ENCODE results near the gene THRSP.

Gene THRSP

GRCh38 chr11:78041843-78042440 lies 21.7 kb upstream of the THRSP start:
- Histone ChIP-seq H3K14ac (ENCODE audit: low read length) (no peak overlapping the region), H2AFZ (ENCODE audit: insufficient read depth, low read length, poor library complexity) (no peak overlapping the region), H3K27ac (ENCODE audit: low read depth, low read length) (no peak overlapping the region), H2BK12ac (ENCODE audit: low read length) (peak overlapping the region; percentile 11), H3K9ac (ENCODE audit: low read length) (no peak overlapping the region), H3K79me1 (ENCODE audit: low read length) (peaks cover 12% of the 10 kb centered on the region), H4K91ac (ENCODE audit: low read depth, low read length) (peak overlapping the region; percentile 36), H3K4me3 (ENCODE audit: low read depth, low read length) (no peak overlapping the region), H3K4me1 (ENCODE audit: control insufficient read depth in 1 of 2, insufficient read depth in 2 of 2, low read length in 2 of 2) (peaks cover 16 to 20% of the 10 kb centered on the region in 2 experiments), H3K18ac (ENCODE audit: low read length) (no peak overlapping the region), H2BK120ac (ENCODE audit: insufficient read depth, low read length, poor library complexity) (no peak overlapping the region), H3K4ac (ENCODE audit: low read depth, low read length) (no peak overlapping the region), H3K23ac (ENCODE audit: low read length) (no peak overlapping the region), H2BK5ac (ENCODE audit: low read depth, low read length, poor library complexity) (no peak overlapping the region), H3K36me3 (ENCODE audit: control insufficient read depth in 1 of 2, insufficient read depth in 2 of 2, low read length in 2 of 2) (no peaks in the 10 kb centered on the region), H3K79me2 (ENCODE audit: control insufficient read depth, insufficient read depth, low read length, poor library complexity) (no peaks in the 10 kb centered on the region), H3K27me3 (ENCODE audit: insufficient read depth, low read length) (no peaks in the 10 kb centered on the region), H2AK5ac (ENCODE audit: low read length) (peak overlapping the region; percentile 58), H3K4me2 (ENCODE audit: low read length) (no peak overlapping the region), H4K8ac (ENCODE audit: low read depth, low read length) (no peak overlapping the region), H4K12ac (ENCODE audit: low read depth, low read length) (no peak overlapping the region), H3K9me3 (ENCODE audit: insufficient read depth, low read depth, low read length) (no peaks in the 10 kb centered on the region)
- no peak for DNase-seq
- WGBS (ENCODE audit: extremely low coverage, insufficient coverage, insufficient read length), result no CpG with 5 or more reads among the region's 14 CpGs

GRCh38 chr11:78044706-78045105 lies 19.0 kb upstream of the THRSP start:
- no peak overlapping the region for H3K9ac ChIP-seq (ENCODE audit: low read length)
- H4K8ac ChIP-seq (ENCODE audit: low read depth, low read length), result no peak overlapping the region
- peaks cover 12 to 16% of the 10 kb centered on the region in 2 experiments for H3K4me1 ChIP-seq (ENCODE audit: control insufficient read depth in 1 of 2, insufficient read depth in 2 of 2, low read length in 2 of 2)
- H2BK5ac ChIP-seq (ENCODE audit: low read depth, low read length, poor library complexity), result no peak overlapping the region
- peak overlapping the region; percentile 7 for H4K91ac ChIP-seq (ENCODE audit: low read depth, low read length)
- H2AK5ac ChIP-seq (ENCODE audit: low read length), result no peak overlapping the region
- H4K12ac ChIP-seq (ENCODE audit: low read depth, low read length), result no peak overlapping the region
- H3K79me1 ChIP-seq (ENCODE audit: low read length), result peaks cover 12% of the 10 kb centered on the region
- no peak overlapping the region for H3K4ac ChIP-seq (ENCODE audit: low read depth, low read length)
- no peak overlapping the region for H3K14ac ChIP-seq (ENCODE audit: low read length)
- H3K79me2 ChIP-seq (ENCODE audit: control insufficient read depth, insufficient read depth, low read length, poor library complexity), result no peaks in the 10 kb centered on the region
- H3K4me3 ChIP-seq (ENCODE audit: low read depth, low read length), result no peak overlapping the region
- no peaks in the 10 kb centered on the region for H3K27me3 ChIP-seq (ENCODE audit: insufficient read depth, low read length)
- no peak overlapping the region for H2BK12ac ChIP-seq (ENCODE audit: low read length)
- H3K4me2 ChIP-seq (ENCODE audit: low read length), result no peak overlapping the region
- no peak overlapping the region for H2BK120ac ChIP-seq (ENCODE audit: insufficient read depth, low read length, poor library complexity)
- peaks cover 2% of the 10 kb centered on the region for H3K9me3 ChIP-seq (ENCODE audit: insufficient read depth, low read depth, low read length)
- no peaks in the 10 kb centered on the region for H3K36me3 ChIP-seq (ENCODE audit: control insufficient read depth in 1 of 2, insufficient read depth in 2 of 2, low read length in 2 of 2)
- no peak overlapping the region for H3K27ac ChIP-seq (ENCODE audit: low read depth, low read length)
- DNase-seq, result peak; percentile 58 to 82
- WGBS (ENCODE audit: extremely low coverage, insufficient coverage, insufficient read length), result no CpG with 5 or more reads among the region's 5 CpGs
- no peak overlapping the region for H3K23ac ChIP-seq (ENCODE audit: low read length)
- H3K18ac ChIP-seq (ENCODE audit: low read length), result no peak overlapping the region
- H2AFZ ChIP-seq (ENCODE audit: insufficient read depth, low read length, poor library complexity), result no peak overlapping the region

- no CpG with 5 or more reads among the region's 28 CpGs for WGBS (ENCODE audit: extremely low coverage, insufficient coverage, insufficient read length)
- H3K27me3 ChIP-seq (ENCODE audit: insufficient read depth, low read length), result no peaks in the 10 kb centered on the region
- peak; percentile 53 to 76 for DNase-seq
- no peak overlapping the region for H4K12ac ChIP-seq (ENCODE audit: low read depth, low read length)
- peaks cover 15% of the 10 kb centered on the region for H3K79me1 ChIP-seq (ENCODE audit: low read length)
- H3K23ac ChIP-seq (ENCODE audit: low read length), result no peak overlapping the region
- peak overlapping the region; percentile 51 for H2AK5ac ChIP-seq (ENCODE audit: low read length)
- peak overlapping the region; percentile 33 for H2BK5ac ChIP-seq (ENCODE audit: low read depth, low read length, poor library complexity)
- H3K9ac ChIP-seq (ENCODE audit: low read length), result no peak overlapping the region
- peak overlapping the region; percentile 30 for H3K18ac ChIP-seq (ENCODE audit: low read length)
- peak overlapping the region; percentile 56 for H2AFZ ChIP-seq (ENCODE audit: insufficient read depth, low read length, poor library complexity)
- peak overlapping the region; percentile 72 for H4K8ac ChIP-seq (ENCODE audit: low read depth, low read length)
- H3K4ac ChIP-seq (ENCODE audit: low read depth, low read length), result no peak overlapping the region
- peak overlapping the region; percentile 51 for H3K4me2 ChIP-seq (ENCODE audit: low read length)
- peak overlapping the region; percentile 86 for H2BK12ac ChIP-seq (ENCODE audit: low read length)
- H3K4me1 ChIP-seq (ENCODE audit: control insufficient read depth in 1 of 2, insufficient read depth in 2 of 2, low read length in 2 of 2), result peaks cover 10 to 14% of the 10 kb centered on the region in 2 experiments
- peak overlapping the region; percentile 75 for H4K91ac ChIP-seq (ENCODE audit: low read depth, low read length)
- no peak overlapping the region for H3K27ac ChIP-seq (ENCODE audit: low read depth, low read length)
- peaks cover 2% of the 10 kb centered on the region for H3K9me3 ChIP-seq (ENCODE audit: insufficient read depth, low read depth, low read length)
- peak overlapping the region; percentile 47 for H3K14ac ChIP-seq (ENCODE audit: low read length)
- peak overlapping the region; percentile 68 for H2BK120ac ChIP-seq (ENCODE audit: insufficient read depth, low read length, poor library complexity)
- H3K36me3 ChIP-seq (ENCODE audit: control insufficient read depth in 1 of 2, insufficient read depth in 2 of 2, low read length in 2 of 2), result no peaks in the 10 kb centered on the region
- H3K79me2 ChIP-seq (ENCODE audit: control insufficient read depth, insufficient read depth, low read length, poor library complexity), result no peaks in the 10 kb centered on the region
- H3K4me3 ChIP-seq (ENCODE audit: low read depth, low read length), result no peak overlapping the region
Measured at GRCh38 chr11:78045851-78046485, 17.7 kb upstream of the THRSP start.

- Histone ChIP-seq H3K9ac (ENCODE audit: low read length) (no peak overlapping the region), H3K27ac (ENCODE audit: low read depth, low read length) (no peak overlapping the region), H4K91ac (ENCODE audit: low read depth, low read length) (peak overlapping the region; percentile 75), H3K79me1 (ENCODE audit: low read length) (peaks cover 18% of the 10 kb centered on the region), H3K9me3 (ENCODE audit: insufficient read depth, low read depth, low read length) (peaks cover 2% of the 10 kb centered on the region), H3K18ac (ENCODE audit: low read length) (no peak overlapping the region), H3K4me2 (ENCODE audit: low read length) (peak overlapping the region; percentile 51), H3K36me3 (ENCODE audit: control insufficient read depth in 1 of 2, insufficient read depth in 2 of 2, low read length in 2 of 2) (no peaks in the 10 kb centered on the region), H4K8ac (ENCODE audit: low read depth, low read length) (peak overlapping the region; percentile 72), H2BK12ac (ENCODE audit: low read length) (no peak overlapping the region), H3K79me2 (ENCODE audit: control insufficient read depth, insufficient read depth, low read length, poor library complexity) (no peaks in the 10 kb centered on the region), H2BK120ac (ENCODE audit: insufficient read depth, low read length, poor library complexity) (peak overlapping the region; percentile 68), H3K4ac (ENCODE audit: low read depth, low read length) (no peak overlapping the region), H3K4me1 (ENCODE audit: control insufficient read depth in 1 of 2, insufficient read depth in 2 of 2, low read length in 2 of 2) (peaks cover 11 to 17% of the 10 kb centered on the region in 2 experiments), H3K23ac (ENCODE audit: low read length) (no peak overlapping the region), H2AK5ac (ENCODE audit: low read length) (no peak overlapping the region), H3K14ac (ENCODE audit: low read length) (no peak overlapping the region), H3K27me3 (ENCODE audit: insufficient read depth, low read length) (no peaks in the 10 kb centered on the region), H4K12ac (ENCODE audit: low read depth, low read length) (no peak overlapping the region), H2BK5ac (ENCODE audit: low read depth, low read length, poor library complexity) (no peak overlapping the region), H2AFZ (ENCODE audit: insufficient read depth, low read length, poor library complexity) (no peak overlapping the region), H3K4me3 (ENCODE audit: low read depth, low read length) (no peak overlapping the region)
- DNase-seq, result no peak
- WGBS (ENCODE audit: extremely low coverage, insufficient coverage, insufficient read length), result no CpG with 5 or more reads among the region's 6 CpGs
Measured at GRCh38 chr11:78046486-78046854, 17.2 kb upstream of the THRSP start.

All from trophoblast cell (in vitro differentiated cells and primary cell).